ENCODE data around the gene KIAA1217.

DNA sequence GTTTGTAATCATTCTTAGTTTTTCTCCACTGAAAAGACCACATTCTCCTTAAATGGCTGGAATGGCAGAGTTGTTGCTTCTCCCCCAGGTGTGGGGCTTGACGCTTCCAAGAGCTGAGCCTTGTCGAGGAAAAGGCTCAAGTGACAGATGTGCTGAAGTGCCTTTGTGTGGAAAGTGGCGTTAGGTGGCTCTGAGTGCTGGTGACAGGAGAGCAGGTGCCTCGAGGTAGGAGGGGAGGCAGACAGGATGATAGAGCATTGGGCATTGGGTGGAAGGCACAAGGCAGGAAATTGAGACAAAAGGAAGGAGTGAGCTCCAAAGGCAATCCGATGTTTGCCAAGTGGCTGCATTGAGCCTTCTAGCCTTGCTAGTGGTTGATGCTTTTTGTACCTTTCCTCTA, 6.7 kb downstream of the KIAA1217 start:
- TF ChIP-seq, protein P1, sequence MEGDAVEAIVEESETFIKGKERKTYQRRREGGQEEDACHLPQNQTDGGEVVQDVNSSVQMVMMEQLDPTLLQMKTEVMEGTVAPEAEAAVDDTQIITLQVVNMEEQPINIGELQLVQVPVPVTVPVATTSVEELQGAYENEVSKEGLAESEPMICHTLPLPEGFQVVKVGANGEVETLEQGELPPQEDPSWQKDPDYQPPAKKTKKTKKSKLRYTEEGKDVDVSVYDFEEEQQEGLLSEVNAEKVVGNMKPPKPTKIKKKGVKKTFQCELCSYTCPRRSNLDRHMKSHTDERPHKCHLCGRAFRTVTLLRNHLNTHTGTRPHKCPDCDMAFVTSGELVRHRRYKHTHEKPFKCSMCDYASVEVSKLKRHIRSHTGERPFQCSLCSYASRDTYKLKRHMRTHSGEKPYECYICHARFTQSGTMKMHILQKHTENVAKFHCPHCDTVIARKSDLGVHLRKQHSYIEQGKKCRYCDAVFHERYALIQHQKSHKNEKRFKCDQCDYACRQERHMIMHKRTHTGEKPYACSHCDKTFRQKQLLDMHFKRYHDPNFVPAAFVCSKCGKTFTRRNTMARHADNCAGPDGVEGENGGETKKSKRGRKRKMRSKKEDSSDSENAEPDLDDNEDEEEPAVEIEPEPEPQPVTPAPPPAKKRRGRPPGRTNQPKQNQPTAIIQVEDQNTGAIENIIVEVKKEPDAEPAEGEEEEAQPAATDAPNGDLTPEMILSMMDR (conservative IDR thresholded peaks at IDR 0.05; ENCODE audit: low read depth, low read length) = no peak
- TF ChIP-seq EZH2 (IDR thresholded peaks at IDR 0.05; ENCODE audit: borderline replicate concordance, low read depth, low read length, poor library complexity, severe bottlenecking) = no peak
